Chondrocyte (in vitro differentiated cells): ENCODE data around the gene CXCL16. TPM values are rescaled to one million over a fixed set of nuclear protein-coding genes. Genes with fewer than 3 reads are reported as not detected.
"Not testable (repeated sequence)": the region's sequence is repeated elsewhere in the genome, so short reads cannot be mapped to it uniquely, and the experiment has no call there.

Experiments used
- DNase-seq: peaks from one replicate; pipeline ENCODE4 v3.0.0; 2021; ENCODE audit warnings: mixed read lengths, low spot score
- H3K27ac Mint-ChIP-seq: one replicate; pipeline ENCODE4 v1.8.0; 2021; ENCODE audit warnings: mild to moderate bottlenecking, moderate library complexity, mixed read lengths; ENCODE audit not compliant: unreplicated experiment
- H3K27me3 Mint-ChIP-seq: 2 replicates; pipeline ENCODE4 v1.8.0; 2021; ENCODE audit warnings: low read depth, mixed read lengths
- H3K36me3 Mint-ChIP-seq: 2 replicates; pipeline ENCODE4 v1.8.0; 2021; ENCODE audit warnings: low read depth, mixed read lengths
- H3K4me1 Mint-ChIP-seq: 2 replicates; pipeline ENCODE4 v1.8.0; 2021; ENCODE audit warnings: low read depth, mild to moderate bottlenecking, mixed read lengths
- H3K4me3 Mint-ChIP-seq: one replicate; pipeline ENCODE4 v1.8.0; 2021; ENCODE audit warnings: mild to moderate bottlenecking, moderate library complexity, mixed read lengths; ENCODE audit not compliant: unreplicated experiment
- H3K9me3 Mint-ChIP-seq: 2 replicates; pipeline ENCODE4 v1.8.0; 2021; ENCODE audit warnings: low read depth, mixed read lengths
- CTCF ChIP-seq: fragments of 200-600 bp; sonication (generic); IDR thresholded peaks from 2 replicates; pipeline ENCODE4 v1.5.0; 2021; ENCODE audit warnings: antibody characterized with exemption, mild to moderate bottlenecking, moderate library complexity
- total RNA-seq: library from RNA; stranded (reverse); gene quantifications from 3 replicates; pipeline ENCODE4 v1.2.1, GENCODE V29; 2021

Gene CXCL16
- total RNA-seq, 1 donor from 2014 or later: 5.4 TPM

GRCh38 chr17:4693416-4693815 is 46.3 kb downstream of the CXCL16 start:
- Mint-ChIP-seq H3K4me1 (peaks cover 3% of the 10 kb centered on the region), H3K36me3 (peaks cover 20% of the 10 kb centered on the region), H3K27ac (no peak overlapping the region), H3K9me3 (no peaks in the 10 kb centered on the region), H3K4me3 (no peak overlapping the region), H3K27me3 (no peaks in the 10 kb centered on the region)
- no peak for DNase-seq
- no peak for TF ChIP-seq CTCF

GRCh38 chr17:4691686-4692085 is 48.0 kb downstream of the CXCL16 start:
- no peak for TF ChIP-seq CTCF
- H3K4me3 Mint-ChIP-seq: no peak overlapping the region
- no peak for DNase-seq
- peaks cover 3% of the 10 kb centered on the region for H3K4me1 Mint-ChIP-seq
- H3K27me3 Mint-ChIP-seq: no peaks in the 10 kb centered on the region
- no peaks in the 10 kb centered on the region for H3K9me3 Mint-ChIP-seq
- H3K36me3 Mint-ChIP-seq: peaks cover 23% of the 10 kb centered on the region
- H3K27ac Mint-ChIP-seq: no peak overlapping the region

- no peak for TF ChIP-seq CTCF
- H3K27me3 Mint-ChIP-seq: no peaks in the 10 kb centered on the region
- H3K4me1 Mint-ChIP-seq: peaks cover 3% of the 10 kb centered on the region
- DNase-seq: no peak
- H3K4me3 Mint-ChIP-seq: no peak overlapping the region
- no peak overlapping the region for H3K27ac Mint-ChIP-seq
- H3K9me3 Mint-ChIP-seq: no peaks in the 10 kb centered on the region
- peaks cover 22% of the 10 kb centered on the region for H3K36me3 Mint-ChIP-seq
Observed at GRCh38 chr17:4690745-4691144, 49.0 kb downstream of the CXCL16 start.

GRCh38 chr17:4689872-4690271 is 49.9 kb downstream of the CXCL16 start:
- not testable (repeated sequence) for H3K4me3 Mint-ChIP-seq, H3K9me3 Mint-ChIP-seq, DNase-seq, H3K4me1 Mint-ChIP-seq, H3K27me3 Mint-ChIP-seq, H3K27ac Mint-ChIP-seq
- H3K36me3 Mint-ChIP-seq: peaks cover 26% of the 10 kb centered on the region

- not testable (repeated sequence) for H3K4me3 Mint-ChIP-seq, DNase-seq, H3K9me3 Mint-ChIP-seq, H3K27ac Mint-ChIP-seq, H3K27me3 Mint-ChIP-seq
- Mint-ChIP-seq H3K4me1 (peaks cover 19% of the 10 kb centered on the region), H3K36me3 (peaks cover 37% of the 10 kb centered on the region)
Observed at GRCh38 chr17:4683739-4684138, 56.0 kb downstream of the CXCL16 start.

Other genes with a start within 250 kb of the CXCL16 start
- 0.70 to 0.87 TPM in 2 of 3 replicates, not detected in the other for gene SPNS2, start 241.0 kb downstream of the CXCL16 start, total RNA-seq
- 33.6 to 58.2 TPM (median 36.4 TPM) in 3 replicates for gene MYBBP1A, start 184.5 kb downstream of the CXCL16 start, total RNA-seq
- gene GGT6, start 179.4 kb downstream of the CXCL16 start, total RNA-seq: not detected in 3 replicates
- gene SMTNL2, start 155.4 kb downstream of the CXCL16 start, total RNA-seq: 0.32 to 0.36 TPM in 2 of 3 replicates, not detected in the other
- 0.15 TPM in 1 of 3 replicates, not detected in the others for gene ALOX15, start 98.2 kb downstream of the CXCL16 start, total RNA-seq
- 44.1 to 56.2 TPM (median 48.2 TPM) in 3 replicates for gene PELP1, start 35.8 kb downstream of the CXCL16 start, total RNA-seq
- 7.1 to 11.8 TPM (median 7.2 TPM) in 3 replicates for gene ARRB2, start 29.3 kb downstream of the CXCL16 start, total RNA-seq
- 14.6 to 21.3 TPM (median 16.9 TPM) in 3 replicates for gene MED11, start 8.5 kb downstream of the CXCL16 start, total RNA-seq
- gene ZMYND15, start 95 bp downstream of the CXCL16 start, total RNA-seq: 0.23 to 0.48 TPM (median 0.45 TPM) in 3 replicates
- not detected in 3 replicates for gene TM4SF5, start 32.0 kb upstream of the CXCL16 start, total RNA-seq
- 0.82 to 2.4 TPM (median 1.2 TPM) in 3 replicates for gene VMO1, start 46.4 kb upstream of the CXCL16 start, total RNA-seq
- gene GLTPD2, start 49.0 kb upstream of the CXCL16 start, total RNA-seq: not detected in 3 replicates
- gene PSMB6, start 56.2 kb upstream of the CXCL16 start, total RNA-seq: 110 to 146 TPM (median 113 TPM) in 3 replicates
- 30.3 to 35.3 TPM (median 32.1 TPM) in 3 replicates for gene PLD2, start 67.2 kb upstream of the CXCL16 start, total RNA-seq
- 89.1 to 93.0 TPM (median 90.6 TPM) in 3 replicates for gene MINK1, start 93.4 kb upstream of the CXCL16 start, total RNA-seq
- 1.5 to 1.8 TPM (median 1.6 TPM) in 3 replicates for gene C17orf107, start 159.6 kb upstream of the CXCL16 start, total RNA-seq
- 0.22 to 0.35 TPM in 2 of 3 replicates, not detected in the other for gene CHRNE, start 163.2 kb upstream of the CXCL16 start, total RNA-seq
- not detected in 3 replicates for gene GP1BA, start 192.3 kb upstream of the CXCL16 start, total RNA-seq
- 44.0 to 62.4 TPM (median 46.6 TPM) in 3 replicates for gene SLC25A11, start 200.1 kb upstream of the CXCL16 start, total RNA-seq
- 69.7 to 95.8 TPM (median 74.5 TPM) in 3 replicates for gene RNF167, start 200.3 kb upstream of the CXCL16 start, total RNA-seq
- gene PFN1, start 208.6 kb upstream of the CXCL16 start, total RNA-seq: 512 to 784 TPM (median 766 TPM) in 3 replicates
- gene ENO3, start 211.2 kb upstream of the CXCL16 start, total RNA-seq: 7.0 to 9.8 TPM (median 7.4 TPM) in 3 replicates
- gene SPAG7, start 227.9 kb upstream of the CXCL16 start, total RNA-seq: 73.0 to 87.3 TPM (median 79.4 TPM) in 3 replicates
- 47.4 to 97.8 TPM (median 90.2 TPM) in 3 replicates for gene CAMTA2, start 247.7 kb upstream of the CXCL16 start, total RNA-seq